Brain microvascular endothelial cell (primary cell): ENCODE results near the gene TFB1M.
"Not testable (repeated sequence)": the region's sequence is repeated elsewhere in the genome, so short reads cannot be mapped to it uniquely, and the experiment has no call there.

Source experiments
- DNase-seq: peaks from one replicate; pipeline ENCODE4 v3.0.0-alpha.2; 2020
- H3K27ac ChIP-seq: fragments of 250-450 bp; sonication (Bioruptor Pico); 2 replicates; pipeline ENCODE4 v1.5.1; 2020; ENCODE audit warnings: mild to moderate bottlenecking, moderate library complexity
- H3K27me3 ChIP-seq: fragments of 250-450 bp; sonication (Bioruptor Pico); replicated peaks from 2 replicates; pipeline ENCODE4 v1.5.1; 2020; ENCODE audit warnings: mild to moderate bottlenecking
- H3K36me3 ChIP-seq: fragments of 250-450 bp; sonication (Bioruptor Pico); replicated peaks from 2 replicates; pipeline ENCODE4 v1.5.1; 2020; ENCODE audit warnings: mild to moderate bottlenecking
- H3K4me3 ChIP-seq: 2 replicates; pipeline ENCODE4 v1.5.1; 2011; ENCODE audit warnings: low read depth, mild to moderate bottlenecking, control low read depth, low read length, moderate library complexity
- in situ Hi-C: cut with HindIII; loops from 2 replicates; pipeline ENCODE4 v1.10.0; 2017; ENCODE audit warnings: low sequenced_read_pairs, low pct_ligation_motif_present
- TF ChIP-seq, protein P1 (sequence below): IDR thresholded peaks from 2 replicates; pipeline ENCODE4 v1.5.1; 2011; ENCODE audit warnings: low read depth, mild to moderate bottlenecking, moderate library complexity, low read length, control low read depth, inconsistent platforms; ENCODE audit errors: missing control alignments

Gene TFB1M

DNA sequence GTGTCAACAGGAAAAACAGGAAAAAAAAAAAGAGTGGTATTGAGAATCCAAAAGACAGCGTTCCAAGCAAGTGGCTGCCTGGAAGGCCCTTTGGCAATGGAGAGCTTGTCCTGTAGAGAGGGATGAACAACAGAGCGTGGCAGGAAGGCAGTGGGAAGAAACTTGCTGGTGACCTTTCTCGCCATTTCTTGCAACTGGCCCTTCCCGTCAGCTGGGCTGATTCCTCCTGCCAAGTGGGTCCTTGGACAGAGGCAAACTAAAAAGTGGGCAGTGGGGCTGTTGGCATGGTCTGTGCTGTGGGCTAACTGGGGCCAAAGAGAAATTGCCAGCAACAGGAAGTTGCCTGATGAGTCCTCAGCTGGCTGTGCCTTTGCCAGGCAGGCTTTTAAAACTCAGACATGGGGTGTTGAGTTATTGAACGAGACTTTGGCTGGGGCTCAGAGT is 94.4 kb downstream of the TFB1M start:
- Histone ChIP-seq H3K4me3 (no peak overlapping the region), H3K27me3 (no peaks in the 10 kb centered on the region), H3K36me3 (no peaks in the 10 kb centered on the region), H3K27ac (no peak overlapping the region)
- TF ChIP-seq, protein P1, sequence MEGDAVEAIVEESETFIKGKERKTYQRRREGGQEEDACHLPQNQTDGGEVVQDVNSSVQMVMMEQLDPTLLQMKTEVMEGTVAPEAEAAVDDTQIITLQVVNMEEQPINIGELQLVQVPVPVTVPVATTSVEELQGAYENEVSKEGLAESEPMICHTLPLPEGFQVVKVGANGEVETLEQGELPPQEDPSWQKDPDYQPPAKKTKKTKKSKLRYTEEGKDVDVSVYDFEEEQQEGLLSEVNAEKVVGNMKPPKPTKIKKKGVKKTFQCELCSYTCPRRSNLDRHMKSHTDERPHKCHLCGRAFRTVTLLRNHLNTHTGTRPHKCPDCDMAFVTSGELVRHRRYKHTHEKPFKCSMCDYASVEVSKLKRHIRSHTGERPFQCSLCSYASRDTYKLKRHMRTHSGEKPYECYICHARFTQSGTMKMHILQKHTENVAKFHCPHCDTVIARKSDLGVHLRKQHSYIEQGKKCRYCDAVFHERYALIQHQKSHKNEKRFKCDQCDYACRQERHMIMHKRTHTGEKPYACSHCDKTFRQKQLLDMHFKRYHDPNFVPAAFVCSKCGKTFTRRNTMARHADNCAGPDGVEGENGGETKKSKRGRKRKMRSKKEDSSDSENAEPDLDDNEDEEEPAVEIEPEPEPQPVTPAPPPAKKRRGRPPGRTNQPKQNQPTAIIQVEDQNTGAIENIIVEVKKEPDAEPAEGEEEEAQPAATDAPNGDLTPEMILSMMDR = no peak
- no peak for DNase-seq
- in situ Hi-C loops = no loop called here

DNA sequence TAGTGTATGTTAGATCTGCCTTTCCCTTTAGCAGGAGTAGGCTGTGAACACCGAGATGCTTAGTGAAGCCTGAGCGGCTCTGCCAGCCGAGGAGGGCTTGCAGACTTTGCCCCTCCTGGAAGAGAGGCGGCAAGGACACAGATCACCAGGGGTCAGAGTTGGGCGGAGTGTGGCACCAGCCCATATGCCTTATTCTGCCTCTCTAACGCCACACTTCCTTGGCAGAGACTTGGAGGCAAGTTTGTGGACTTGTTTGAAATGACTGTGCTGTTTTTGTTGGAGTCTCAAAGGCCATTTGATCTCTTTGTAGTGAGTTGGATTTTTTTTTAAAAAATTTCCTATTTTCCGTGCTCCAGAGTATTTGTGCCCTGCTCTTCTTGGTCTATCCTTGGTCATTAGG is 95.0 kb downstream of the TFB1M start:
- in situ Hi-C loops = no loop called here
- no peaks in the 10 kb centered on the region for H3K36me3 ChIP-seq
- TF ChIP-seq, protein P1 = no peak
- DNase-seq = no peak
- H3K27ac ChIP-seq = no peak overlapping the region
- H3K4me3 ChIP-seq = no peak overlapping the region
- no peaks in the 10 kb centered on the region for H3K27me3 ChIP-seq

DNA sequence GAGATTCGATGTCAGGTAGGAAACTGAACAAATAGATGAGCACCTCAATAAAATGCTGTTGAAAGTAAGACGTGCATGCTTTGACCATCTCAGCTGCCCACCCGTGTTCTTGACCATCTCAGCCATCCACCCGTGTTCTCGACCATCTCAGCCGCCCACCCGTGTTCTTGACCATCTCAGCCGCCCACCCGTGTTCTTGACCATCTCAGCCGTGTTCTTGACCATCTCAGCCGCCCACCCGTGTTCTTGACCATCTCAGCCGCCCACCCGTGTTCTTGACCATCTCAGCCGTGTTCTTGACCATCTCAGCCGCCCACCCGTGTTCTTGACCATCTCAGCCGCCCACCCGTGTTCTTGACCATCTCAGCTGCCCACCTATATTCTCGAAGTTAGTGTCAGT is 95.6 kb downstream of the TFB1M start:
- DNase-seq, H3K27me3 ChIP-seq, H3K4me3 ChIP-seq, H3K36me3 ChIP-seq, in situ Hi-C loops, H3K27ac ChIP-seq: not testable (repeated sequence)

DNA sequence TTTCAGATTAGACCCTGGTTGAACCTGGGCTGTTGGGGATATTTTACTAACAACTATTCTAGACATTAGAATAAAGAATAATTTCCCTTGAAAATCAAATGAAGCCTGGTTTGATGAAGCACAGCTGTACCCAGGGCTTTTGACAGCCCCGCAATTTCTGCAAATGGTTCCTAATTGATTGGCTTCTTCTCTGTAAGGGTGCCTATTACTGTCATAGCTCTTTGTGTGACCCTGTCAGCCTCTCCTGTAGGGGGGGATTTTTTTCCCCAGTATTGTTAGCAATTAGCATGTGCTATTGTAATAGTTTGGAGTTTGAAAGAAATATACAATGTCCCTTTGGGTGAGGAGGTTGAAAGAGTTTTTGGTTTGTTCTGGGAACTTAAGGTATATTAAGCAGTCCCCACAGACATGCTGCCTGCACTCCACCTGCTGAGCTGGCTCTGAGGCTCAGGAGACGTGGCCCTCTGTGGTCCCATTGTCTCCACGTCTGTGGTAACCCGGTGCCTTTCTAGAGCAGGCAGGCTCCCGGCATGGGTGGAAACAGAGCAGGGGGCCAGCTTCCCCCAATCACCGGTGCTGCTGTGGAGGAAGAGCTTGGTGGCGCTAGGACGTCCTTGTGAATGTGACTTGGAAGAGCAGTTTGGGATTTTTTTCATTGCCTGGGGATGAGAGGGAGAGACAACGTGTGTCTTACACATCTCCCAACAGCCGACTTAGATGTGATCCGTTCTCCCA is 97.8 kb downstream of the TFB1M start:
- no peak overlapping the region for H3K27ac ChIP-seq
- TF ChIP-seq, protein P1 = no peak
- no peak overlapping the region for H3K4me3 ChIP-seq
- no peaks in the 10 kb centered on the region for H3K27me3 ChIP-seq
- DNase-seq = no peak
- in situ Hi-C loops = no loop called here
- H3K36me3 ChIP-seq = no peaks in the 10 kb centered on the region

DNA sequence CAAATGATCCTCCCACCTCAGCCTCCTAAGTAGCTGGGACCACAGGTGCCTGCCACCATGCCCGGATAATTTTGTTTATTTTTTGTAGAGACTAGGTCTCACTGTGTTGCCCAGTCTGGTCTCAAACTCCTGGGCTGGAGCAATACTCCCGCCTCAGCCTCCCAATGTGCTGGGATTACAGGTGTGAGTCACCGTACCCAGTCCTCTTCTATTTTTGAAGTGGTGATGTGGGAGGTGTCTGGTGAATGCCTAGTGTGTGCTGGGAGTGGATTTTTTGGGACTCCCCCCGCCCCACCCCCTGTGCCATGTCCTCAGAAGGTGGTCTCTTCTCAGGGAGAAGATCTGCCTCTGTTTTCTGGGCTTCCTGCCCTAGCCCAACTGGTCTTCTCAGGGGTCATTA is 98.4 kb downstream of the TFB1M start:
- in situ Hi-C loops = no loop called here
- Histone ChIP-seq H3K27me3 (no peaks in the 10 kb centered on the region), H3K4me3 (no peak overlapping the region), H3K36me3 (no peaks in the 10 kb centered on the region), H3K27ac (no peak overlapping the region)
- DNase-seq = no peak
- TF ChIP-seq, protein P1 = no peak

DNA sequence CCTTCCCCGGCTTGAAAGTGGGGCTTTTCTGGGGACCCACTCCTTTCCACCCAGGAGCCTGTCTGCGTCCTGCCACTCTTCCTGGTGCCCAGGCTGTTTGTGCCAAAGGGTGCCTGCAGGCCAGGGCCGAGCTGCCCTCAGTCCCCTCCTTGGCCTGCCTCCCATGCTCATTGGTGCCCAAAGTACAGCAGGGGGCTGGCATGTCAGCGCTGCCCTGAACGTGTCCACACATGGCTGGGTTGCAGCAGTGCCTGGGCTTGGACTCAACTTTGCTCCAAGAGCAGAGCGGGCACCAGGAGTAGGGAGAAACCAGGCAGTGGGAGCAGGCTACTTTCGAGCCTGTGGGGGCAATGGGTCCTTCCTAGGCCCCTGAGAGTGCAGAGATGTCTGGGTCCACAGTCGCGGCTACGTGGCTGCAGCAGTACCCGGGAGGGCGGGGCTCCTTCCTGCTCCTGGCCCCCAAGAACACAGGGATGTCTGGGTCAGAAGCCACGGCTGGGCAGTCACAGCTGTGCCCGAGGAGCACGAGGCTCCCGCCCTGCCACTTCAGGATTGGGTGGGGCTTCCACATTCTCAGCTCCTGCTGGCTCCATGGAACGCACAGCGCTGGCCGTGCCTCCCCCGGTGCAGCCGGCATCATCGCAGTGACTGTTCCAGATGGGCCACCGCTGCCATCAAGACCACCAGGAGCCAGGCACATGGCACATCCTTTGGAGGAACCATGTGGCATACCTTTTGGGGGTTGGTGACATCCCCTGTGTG is 100.5 kb downstream of the TFB1M start:
- Histone ChIP-seq H3K27me3 (no peaks in the 10 kb centered on the region), H3K4me3 (no peak overlapping the region), H3K36me3 (no peaks in the 10 kb centered on the region), H3K27ac (no peak overlapping the region)
- TF ChIP-seq, protein P1 = no peak
- in situ Hi-C loops = no loop called here
- no peak for DNase-seq
